SK-N-SH (cell line): ENCODE results near the gene CLEC20A. TPM values are rescaled to one million over a fixed set of nuclear protein-coding genes. Genes with fewer than 3 reads are reported as not detected.
A peak's percentile ranks its signal among the peaks of the same experiment; 100 is the strongest.

Experiments used
- CTCF ChIA-PET: fragments of 300-600, 350-600 bp; formaldehyde crosslinking; extraction: SDS; loops from one replicate; lab custom pipeline; 2021; lab: Yijun Ruan, JAX
- POLR2A ChIA-PET: fragments of 350-600 bp; sonication (Branson Sonifier 250); formaldehyde crosslinking; extraction: SDS; loops from one replicate; lab custom pipeline; 2020; ENCODE audit warnings: antibody characterized with exemption, inconsistent platforms; lab: Yijun Ruan, JAX
- DNase-seq: peaks from one replicate; pipeline ENCODE4 v3.0.0; 2012
- H2AFZ ChIP-seq: fragments of 200-600 bp; sonication (generic); 2 replicates; pipeline ENCODE4 v1.8.1; 2016; ENCODE audit warnings: antibody characterized with exemption, mild to moderate bottlenecking, low read depth
- H3F3A ChIP-seq: fragments of 200-600 bp; sonication (generic); replicated peaks from 2 replicates; pipeline ENCODE3; 2016; ENCODE audit warnings: antibody characterized with exemption, mild to moderate bottlenecking; ENCODE audit not compliant: insufficient read depth
- H3K27ac ChIP-seq, 2 experiments: fragments of 200-500 bp in 1 of 2; fragments of 200-600 bp in 1 of 2; sonication (Bioruptor generic) in 1 of 2; sonication (generic), shearing (Covaris generic) in 1 of 2; 2 replicates each; pipeline versions ENCODE4 v1.5.1 to v1.6.1; 2014 to 2016; ENCODE audit warnings: low read depth in 2 of 2, inconsistent platforms in 1 of 2, low read length in 1 of 2, mild to moderate bottlenecking in 1 of 2, mixed read lengths in 1 of 2
- H3K27me3 ChIP-seq: fragments of 200-600 bp; sonication (generic), shearing (Covaris generic); 2 replicates; pipeline ENCODE4 v1.6.1; 2016; ENCODE audit warnings: mixed run types; ENCODE audit not compliant: insufficient read depth
- H3K36me3 ChIP-seq, 2 experiments: fragments of 200-500 bp in 1 of 2; fragments of 200-600 bp in 1 of 2; sonication (Bioruptor generic) in 1 of 2; sonication (generic) in 1 of 2; replicated peaks in 1 of 2; 2 replicates each; pipeline versions ENCODE3 to v1.5.1; 2014 to 2016; ENCODE audit warnings: low read length in 1 of 2, mild to moderate bottlenecking in 1 of 2; ENCODE audit not compliant: insufficient read depth in 2 of 2, control insufficient read depth in 1 of 2
- H3K4me1 ChIP-seq, 2 experiments: fragments of 200-500 bp in 1 of 2; fragments of 200-600 bp in 1 of 2; sonication (Bioruptor generic) in 1 of 2; sonication (generic), shearing (Covaris generic) in 1 of 2; 2 replicates each; pipeline versions ENCODE4 v1.5.1 to v1.6.1; 2014 to 2016; ENCODE audit warnings: low read depth in 1 of 2, low read length in 1 of 2, mixed run types in 1 of 2; ENCODE audit not compliant: insufficient read depth in 2 of 2, control insufficient read depth in 1 of 2
- H3K4me2 ChIP-seq: fragments of 200-600 bp; sonication (generic), shearing (Covaris generic); 2 replicates; pipeline ENCODE4 v1.6.1; 2017; ENCODE audit warnings: mixed run types
- H3K4me3 ChIP-seq, 2 experiments: fragments of 200-500 bp in 1 of 2; fragments of 200-600 bp in 1 of 2; sonication (Bioruptor generic) in 1 of 2; sonication (generic), shearing (Covaris generic) in 1 of 2; 2 replicates each; pipeline versions ENCODE4 v1.5.1 to v1.8.1; 2014 to 2016; ENCODE audit warnings: low read depth in 2 of 2, inconsistent platforms in 1 of 2, low read length in 1 of 2, mild to moderate bottlenecking in 1 of 2, mixed read lengths in 1 of 2, moderate library complexity in 1 of 2
- H3K79me2 ChIP-seq: fragments of 200-600 bp; sonication (generic); 2 replicates; pipeline ENCODE4 v1.8.1; 2017; ENCODE audit warnings: mild to moderate bottlenecking; ENCODE audit not compliant: insufficient read depth
- H3K9ac ChIP-seq: fragments of 200-600 bp; sonication (generic); 2 replicates; pipeline ENCODE4 v1.6.1; 2017; ENCODE audit warnings: mixed run types
- H3K9me2 ChIP-seq: fragments of 200-600 bp; sonication (generic); 2 replicates; pipeline ENCODE4 v1.6.1; 2017; ENCODE audit warnings: mixed run types
- H3K9me3 ChIP-seq: fragments of 200-600 bp; sonication (generic); 2 replicates; pipeline ENCODE4 v1.6.1; 2017; ENCODE audit warnings: mixed run types, mild to moderate bottlenecking, moderate library complexity
- H4K20me1 ChIP-seq: fragments of 200-600 bp; sonication (generic); 2 replicates; pipeline ENCODE4 v1.6.1; 2017; ENCODE audit warnings: mild to moderate bottlenecking, mixed run types; ENCODE audit not compliant: insufficient read depth
- ELF1 ChIP-seq: IDR thresholded peaks from 2 replicates; pipeline ENCODE4 v1.4.0; 2012
- EZH2phosphoT487 ChIP-seq: fragments of 200-600 bp; sonication (generic); IDR thresholded peaks from 2 replicates; pipeline ENCODE4 v1.6.1; 2017; ENCODE audit warnings: low read depth, mixed run types, mild to moderate bottlenecking, antibody characterized with exemption, moderate library complexity, borderline replicate concordance
- FOXJ3 ChIP-seq: sonication (generic); formaldehyde crosslinking; IDR thresholded peaks from 2 replicates; pipeline ENCODE4 v1.5.1; 2020; ENCODE audit warnings: mild to moderate bottlenecking, missing genetic modification reagents
- FOXM1 ChIP-seq: IDR thresholded peaks from 2 replicates; pipeline ENCODE4 v1.4.0; 2012; ENCODE audit warnings: low read depth, mild to moderate bottlenecking
- MAX ChIP-seq: IDR thresholded peaks from 2 replicates; pipeline ENCODE4 v1.4.0; 2012; ENCODE audit warnings: low read depth
- MEF2A ChIP-seq: IDR thresholded peaks from 2 replicates; pipeline ENCODE4 v1.4.0; 2012; ENCODE audit warnings: low read depth, borderline replicate concordance
- MXI1 ChIP-seq: IDR thresholded peaks from 2 replicates; pipeline ENCODE4 v1.6.1; 2012; ENCODE audit warnings: mild to moderate bottlenecking, low read depth, low read length, improper control_type of control experiment
- NRF1 ChIP-seq: IDR thresholded peaks from 2 replicates; pipeline ENCODE4 v1.6.1; 2012; ENCODE audit warnings: low read depth, mild to moderate bottlenecking, low read length
- POLR2AphosphoS5 ChIP-seq: IDR thresholded peaks from 2 replicates; pipeline ENCODE4 v1.6.1; 2012; ENCODE audit warnings: low read depth, low read length
- RAD21 ChIP-seq: IDR thresholded peaks from 2 replicates; pipeline ENCODE4 v1.6.1; 2012; ENCODE audit warnings: mild to moderate bottlenecking, low read length
- RFX5 ChIP-seq: IDR thresholded peaks from 2 replicates; pipeline ENCODE4 v1.6.1; 2012; ENCODE audit warnings: mild to moderate bottlenecking, improper control_type of control experiment, low read length
- SIN3A ChIP-seq: IDR thresholded peaks from 2 replicates; pipeline ENCODE4 v1.6.1; 2012; ENCODE audit warnings: low read depth, mild to moderate bottlenecking, low read length, moderate library complexity, borderline replicate concordance
- TEAD4 ChIP-seq: IDR thresholded peaks from 2 replicates; pipeline ENCODE4 v1.4.0; 2012; ENCODE audit warnings: mild to moderate bottlenecking, borderline replicate concordance; ENCODE audit not compliant: insufficient read depth
- USF2 ChIP-seq: fragments of 150-350 bp; IDR thresholded peaks from 2 replicates; pipeline ENCODE4 v1.6.1; 2017; ENCODE audit warnings: antibody characterized with exemption, low read length, low read depth, borderline replicate concordance
- YY1 ChIP-seq: IDR thresholded peaks from 2 replicates; pipeline ENCODE4 v1.4.0; 2012; ENCODE audit warnings: low read depth, mild to moderate bottlenecking
- ZBTB33 ChIP-seq: IDR thresholded peaks from 2 replicates; pipeline ENCODE4 v1.4.0; 2012; ENCODE audit warnings: low read depth, borderline replicate concordance
- WGBS: methylation state at CpG from one replicate; pipeline ENCODE4 v1.1.6; 2017; ENCODE audit warnings: low lambda C conversion rate; 5-methylcytosine and 5-hydroxymethylcytosine counted together
- polyA plus RNA-seq, 3 experiments: library from polyadenylated mRNA; depleted of rRNA; stranded (reverse); fragments of >200 nt; gene quantifications; 2 replicates each; pipeline ENCODE4 v1.2.3, GENCODE V29; 2012
- TF ChIP-seq, protein P1 (sequence below): IDR thresholded peaks from 2 replicates; pipeline ENCODE4 v1.6.1; 2012; ENCODE audit warnings: mild to moderate bottlenecking, low read depth, low read length, moderate library complexity
- TF ChIP-seq, protein P2 (sequence below): IDR thresholded peaks from 2 replicates; pipeline ENCODE4; 2012

The CLEC20A gene
- polyA plus RNA-seq, 1 of the 3 experiments (the other 2 are of a cell fraction), result not detected

DNA sequence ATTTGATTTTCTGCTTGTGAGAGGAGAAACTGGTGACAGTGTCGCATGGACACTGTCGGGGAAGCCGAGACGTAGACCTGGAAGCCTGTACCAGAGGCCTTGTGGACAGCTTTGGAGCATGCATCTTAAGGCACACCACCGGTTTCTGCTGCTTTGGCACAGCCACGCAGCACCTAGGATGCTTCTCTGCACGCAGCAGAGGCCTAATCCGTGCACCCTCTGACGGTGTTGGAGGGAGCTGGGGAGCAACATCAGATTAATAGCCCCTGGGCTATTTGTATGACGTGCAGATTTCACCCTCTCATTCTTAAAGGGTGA, 46.5 kb upstream of the CLEC20A start:
- peaks cover 26% of the 10 kb centered on the region in 2 experiments for H3K4me1 ChIP-seq
- peak overlapping the region; percentile 78 to 90 for H3K27ac ChIP-seq
- peak overlapping the region; percentile 89 for H3K9ac ChIP-seq
- TF ChIP-seq MXI1, result peak; percentile 33; the same call in 1 of the 2 replicates
- TF ChIP-seq FOXJ3 (CRISPR knock-in tag), result no peak
- no peak for TF ChIP-seq USF2
- TF ChIP-seq, protein P1, sequence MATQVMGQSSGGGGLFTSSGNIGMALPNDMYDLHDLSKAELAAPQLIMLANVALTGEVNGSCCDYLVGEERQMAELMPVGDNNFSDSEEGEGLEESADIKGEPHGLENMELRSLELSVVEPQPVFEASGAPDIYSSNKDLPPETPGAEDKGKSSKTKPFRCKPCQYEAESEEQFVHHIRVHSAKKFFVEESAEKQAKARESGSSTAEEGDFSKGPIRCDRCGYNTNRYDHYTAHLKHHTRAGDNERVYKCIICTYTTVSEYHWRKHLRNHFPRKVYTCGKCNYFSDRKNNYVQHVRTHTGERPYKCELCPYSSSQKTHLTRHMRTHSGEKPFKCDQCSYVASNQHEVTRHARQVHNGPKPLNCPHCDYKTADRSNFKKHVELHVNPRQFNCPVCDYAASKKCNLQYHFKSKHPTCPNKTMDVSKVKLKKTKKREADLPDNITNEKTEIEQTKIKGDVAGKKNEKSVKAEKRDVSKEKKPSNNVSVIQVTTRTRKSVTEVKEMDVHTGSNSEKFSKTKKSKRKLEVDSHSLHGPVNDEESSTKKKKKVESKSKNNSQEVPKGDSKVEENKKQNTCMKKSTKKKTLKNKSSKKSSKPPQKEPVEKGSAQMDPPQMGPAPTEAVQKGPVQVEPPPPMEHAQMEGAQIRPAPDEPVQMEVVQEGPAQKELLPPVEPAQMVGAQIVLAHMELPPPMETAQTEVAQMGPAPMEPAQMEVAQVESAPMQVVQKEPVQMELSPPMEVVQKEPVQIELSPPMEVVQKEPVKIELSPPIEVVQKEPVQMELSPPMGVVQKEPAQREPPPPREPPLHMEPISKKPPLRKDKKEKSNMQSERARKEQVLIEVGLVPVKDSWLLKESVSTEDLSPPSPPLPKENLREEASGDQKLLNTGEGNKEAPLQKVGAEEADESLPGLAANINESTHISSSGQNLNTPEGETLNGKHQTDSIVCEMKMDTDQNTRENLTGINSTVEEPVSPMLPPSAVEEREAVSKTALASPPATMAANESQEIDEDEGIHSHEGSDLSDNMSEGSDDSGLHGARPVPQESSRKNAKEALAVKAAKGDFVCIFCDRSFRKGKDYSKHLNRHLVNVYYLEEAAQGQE, result 0 out of 2 replicates have a peak, but pooled peaks have one; percentile 1
- no peak for TF ChIP-seq ELF1
- WGBS, result 20% methylated on average over 10 of the region's 10 CpGs
- no peaks in the 10 kb centered on the region for H3K9me2 ChIP-seq
- DNase-seq, result no peak
- H3F3A ChIP-seq, result peaks cover 3% of the 10 kb centered on the region
- no peaks in the 10 kb centered on the region for H3K27me3 ChIP-seq
- peak overlapping the region; percentile 83 to 96 for H3K4me3 ChIP-seq
- POLR2A ChIA-PET, result interaction anchor here (0.5 to 2.1 kb wide), 5 partner anchors 10 to 460 kb away, joined by 3 to 14 read pairs (median 4); partner anchors contain the start of gene RALGPS2
- H3K4me2 ChIP-seq, result peak overlapping the region; percentile 91
- peaks cover 13% of the 10 kb centered on the region for H3K79me2 ChIP-seq
- CTCF ChIA-PET, result interaction anchor here (0.6 to 10.8 kb wide), 49 partner anchors 8 to 827 kb away, joined by 3 to 243 read pairs (median 4); partner anchors contain the start of genes RALGPS2 and TOR3A
- H2AFZ ChIP-seq, result peak overlapping the region; percentile 98
- H3K36me3 ChIP-seq, result peaks cover 0 to 5% of the 10 kb centered on the region in 2 experiments
- no peaks in the 10 kb centered on the region for H4K20me1 ChIP-seq
- no peaks in the 10 kb centered on the region for H3K9me3 ChIP-seq

DNA sequence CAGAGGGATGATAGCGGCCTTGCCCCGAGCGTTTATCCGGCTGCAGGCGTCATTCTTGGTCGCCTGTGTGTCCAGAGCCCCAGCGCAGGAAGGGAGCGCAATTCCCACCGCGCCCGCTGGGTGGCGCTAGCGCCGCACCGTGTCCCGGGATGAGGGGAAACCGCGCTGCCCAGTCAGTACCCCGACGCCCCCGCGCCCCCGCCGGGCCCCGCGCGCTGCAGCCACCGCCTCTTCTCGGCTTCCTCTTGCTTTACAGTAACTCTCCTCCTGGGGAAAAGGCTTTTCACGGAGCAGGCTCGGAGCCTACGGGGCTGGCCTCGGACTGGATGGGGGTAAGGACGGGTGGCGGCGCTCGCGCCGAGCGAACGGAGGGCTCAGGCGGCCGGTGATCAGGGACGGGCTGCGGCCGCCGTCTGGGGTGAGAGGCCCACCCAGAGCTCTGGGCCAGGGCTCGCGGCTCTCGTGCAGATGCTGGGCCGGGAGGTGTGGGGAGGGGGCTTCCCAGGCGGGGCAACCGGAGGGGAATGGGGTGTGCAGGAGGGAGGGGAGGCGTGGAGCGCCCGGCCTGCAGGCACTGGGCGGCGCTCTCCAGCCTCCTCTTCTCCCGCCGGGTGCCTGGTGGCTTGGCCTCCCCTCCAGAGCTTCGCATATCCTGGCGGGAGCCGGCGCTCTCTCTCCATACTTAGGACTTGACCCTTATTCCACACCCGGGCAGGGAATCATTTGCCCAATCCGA, 46.0 kb upstream of the CLEC20A start:
- Histone ChIP-seq H4K20me1 (no peaks in the 10 kb centered on the region), H3K36me3 (peaks cover 0 to 5% of the 10 kb centered on the region in 2 experiments), H3K4me1 (peaks cover 26 to 31% of the 10 kb centered on the region in 2 experiments), H3K27me3 (no peaks in the 10 kb centered on the region), H3K27ac (peak overlapping the region; percentile 78 to 90), H3K4me2 (peak overlapping the region; percentile 91), H3K9me3 (no peaks in the 10 kb centered on the region), H2AFZ (peak overlapping the region; percentile 98), H3F3A (peaks cover 3% of the 10 kb centered on the region), H3K9me2 (no peaks in the 10 kb centered on the region), H3K9ac (peak overlapping the region; percentile 89), H3K4me3 (peak overlapping the region; percentile 83 to 96), H3K79me2 (peaks cover 13% of the 10 kb centered on the region)
- DNase-seq, result peak; percentile 94
- POLR2A ChIA-PET, result interaction anchor here (0.8 to 2.1 kb wide), 4 partner anchors 10 to 460 kb away, joined by 3 to 14 read pairs (median 5); partner anchors contain the start of gene RALGPS2
- CTCF ChIA-PET, result interaction anchor here (0.6 to 10.8 kb wide), 57 partner anchors 9 to 828 kb away, joined by 3 to 243 read pairs (median 4); partner anchors contain the start of genes RALGPS2 and TOR3A
- WGBS, result 0% methylated on average over 32 of the region's 66 CpGs
- TF ChIP-seq MAX (peak; percentile 12; the same call in 1 of the 2 replicates), YY1 (no peak), SIN3A (no peak; the same call in 1 of the 2 replicates), RAD21 (peak; percentile 77), POLR2AphosphoS5 (no peak), NRF1 (no peak), FOXM1 (peak; percentile 47; the same call in 1 of the 2 replicates), ZBTB33 (no peak), TEAD4 (no peak), EZH2phosphoT487 (no peak), MEF2A (no peak), RFX5 (no peak), ELF1 (no peak)
- TF ChIP-seq, protein P2, sequence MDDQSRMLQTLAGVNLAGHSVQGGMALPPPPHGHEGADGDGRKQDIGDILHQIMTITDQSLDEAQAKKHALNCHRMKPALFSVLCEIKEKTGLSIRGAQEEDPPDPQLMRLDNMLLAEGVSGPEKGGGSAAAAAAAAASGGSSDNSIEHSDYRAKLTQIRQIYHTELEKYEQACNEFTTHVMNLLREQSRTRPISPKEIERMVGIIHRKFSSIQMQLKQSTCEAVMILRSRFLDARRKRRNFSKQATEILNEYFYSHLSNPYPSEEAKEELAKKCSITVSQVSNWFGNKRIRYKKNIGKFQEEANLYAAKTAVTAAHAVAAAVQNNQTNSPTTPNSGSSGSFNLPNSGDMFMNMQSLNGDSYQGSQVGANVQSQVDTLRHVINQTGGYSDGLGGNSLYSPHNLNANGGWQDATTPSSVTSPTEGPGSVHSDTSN, result no peak
